K562 (cell line): ENCODE data around the gene ZNF213. TPM values are rescaled to one million over a fixed set of nuclear protein-coding genes. Genes with fewer than 3 reads are reported as not detected.

Source experiments
- BMI1 ChIP-seq: fragments of 150-350 bp; IDR thresholded peaks from 2 replicates; pipeline ENCODE4 v1.6.1; 2014; ENCODE audit warnings: low read length
- FOXJ2 ChIP-seq: fragments of 200-800 bp; sonication (Bioruptor generic); IDR thresholded peaks from 2 replicates; pipeline ENCODE4 v1.6.1; 2016; ENCODE audit warnings: missing genetic modification characterization, missing compliant biosample characterization
- KLF6 ChIP-seq: fragments of 250-450 bp; sonication (Bioruptor Pico); IDR thresholded peaks from 2 replicates; pipeline ENCODE4 v1.4.0; 2020; ENCODE audit warnings: mild to moderate bottlenecking, moderate library complexity, borderline replicate concordance
- MEF2D ChIP-seq: conservative IDR thresholded peaks from 2 replicates; pipeline ENCODE4 v1.6.1; 2016; ENCODE audit warnings: low read depth, missing genetic modification characterization, missing compliant biosample characterization
- NFE2L1 ChIP-seq: fragments of 450-650 bp; IDR thresholded peaks from 2 replicates; pipeline ENCODE4 v1.6.1; 2016; ENCODE audit warnings: missing genetic modification characterization, low read depth, mild to moderate bottlenecking, missing compliant biosample characterization, moderate library complexity, borderline replicate concordance
- RBFOX2 ChIP-seq: fragments of 200-400 bp; formaldehyde crosslinking; IDR thresholded peaks from 2 replicates; pipeline ENCODE4 v1.6.1; 2017; ENCODE audit warnings: low read depth, mild to moderate bottlenecking, low read length, moderate library complexity
- SFPQ ChIP-seq: fragments of 200-400 bp; formaldehyde crosslinking; IDR thresholded peaks from 2 replicates; pipeline ENCODE4 v1.6.1; 2017; ENCODE audit warnings: mild to moderate bottlenecking, low read depth, low read length, moderate library complexity
- STAT5A ChIP-seq: IDR thresholded peaks from 2 replicates; pipeline ENCODE4 v1.6.1; 2012; ENCODE audit warnings: low read length, inconsistent platforms, borderline replicate concordance
- TFAP4 ChIP-seq: sonication (generic); formaldehyde crosslinking; IDR thresholded peaks from 2 replicates; pipeline ENCODE4 v1.8.0; 2022; ENCODE audit warnings: missing genetic modification reagents, mild to moderate bottlenecking, moderate library complexity, borderline replicate concordance
- ZNF253 ChIP-seq: fragments of 250-450 bp; sonication (Bioruptor Pico); conservative IDR thresholded peaks from 2 replicates; pipeline ENCODE4 v1.6.1; 2021; ENCODE audit warnings: mild to moderate bottlenecking
- polyA plus RNA-seq, 8 experiments: library from polyadenylated mRNA; depleted of rRNA in 4 of 8; stranded (reverse) in 5 of 8; unstranded in 3 of 8; fragments of >200 nt; fragmentation: Nextera tagmentation in 2 of 8; fragmentation: Illumina TruSeq in 1 of 8; extraction: Ambion mirVana in 2 of 8; extraction: Trizol in 1 of 8; gene quantifications; 2 replicates each; pipeline versions ENCODE4 v1.2.1 to v1.2.3, GENCODE V29; 2011 to 2014; ENCODE audit warnings: inconsistent platforms in 1 of 8, missing spikeins in 1 of 8
- total RNA-seq, 7 experiments: library from RNA; depleted of rRNA in 6 of 7; stranded (reverse); fragments of >200 nt in 6 of 7; fragmentation: Illumina TruSeq in 2 of 7; extraction: Trizol in 2 of 7; gene quantifications; 2 replicates each; pipeline versions ENCODE4 v1.2.1 to v1.2.3, GENCODE V29; 2011 to 2021; ENCODE audit warnings: low replicate concordance in 1 of 7
- TF ChIP-seq, protein P1 (sequence below): sonication (generic); formaldehyde crosslinking; IDR thresholded peaks from 2 replicates; pipeline ENCODE4 v1.8.0; 2023; ENCODE audit warnings: missing genetic modification reagents, mild to moderate bottlenecking, borderline replicate concordance

ZNF213 gene
- total and polyA plus RNA-seq, 9 of the 15 experiments (the other 6 are each of a cell fraction or from before 2014, with no cell fraction given): 0.49 to 10.0 (median 1.8) TPM

DNA sequence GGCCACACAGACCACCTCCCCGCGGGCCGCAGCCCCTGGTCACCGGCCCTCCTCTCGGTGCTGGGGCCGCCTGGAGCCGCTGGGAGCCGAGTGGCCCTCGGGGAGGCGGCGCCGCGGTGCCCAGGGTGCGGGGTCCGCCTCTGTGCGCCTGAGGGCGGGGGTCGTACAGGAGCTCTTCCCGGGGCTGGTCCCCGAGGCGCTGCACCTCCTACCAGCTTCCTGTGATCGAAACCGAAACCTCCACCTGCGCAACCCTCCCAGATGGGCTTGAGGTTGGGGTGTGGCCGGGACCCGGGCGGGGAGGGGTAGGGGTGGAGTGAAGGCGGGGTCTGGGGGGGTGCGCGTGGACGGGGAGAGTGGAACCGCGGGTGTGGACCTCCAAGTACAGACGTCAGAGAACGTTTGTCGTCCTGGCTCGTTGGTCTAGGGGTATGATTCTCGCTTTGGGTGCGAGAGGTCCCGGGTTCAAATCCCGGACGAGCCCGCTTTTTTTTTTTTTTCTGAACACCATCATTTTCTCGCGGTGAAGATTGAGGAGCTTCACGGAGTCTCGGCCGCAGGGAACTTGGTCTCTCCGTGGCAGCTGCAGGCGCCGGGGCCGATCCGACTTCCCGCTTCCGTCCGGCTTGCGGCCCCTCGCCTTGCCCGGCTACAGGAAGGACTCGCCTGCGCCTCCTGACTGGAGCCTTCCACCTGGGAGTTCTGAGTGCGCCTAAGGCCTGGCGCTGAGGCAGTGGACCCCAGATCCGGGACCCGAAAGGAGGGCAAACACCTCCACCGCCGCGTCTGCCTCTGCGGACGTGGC is 23.9 kb downstream of the ZNF213 start (continued):
- no peak for TF ChIP-seq SFPQ
- TF ChIP-seq RBFOX2: peak; percentile 87
- no peak for TF ChIP-seq KLF6 (CRISPR knock-in tag)
- TF ChIP-seq BMI1: no peak
- no peak for TF ChIP-seq MEF2D (tag)
- TF ChIP-seq ZNF253: no peak
- TF ChIP-seq, protein P1, sequence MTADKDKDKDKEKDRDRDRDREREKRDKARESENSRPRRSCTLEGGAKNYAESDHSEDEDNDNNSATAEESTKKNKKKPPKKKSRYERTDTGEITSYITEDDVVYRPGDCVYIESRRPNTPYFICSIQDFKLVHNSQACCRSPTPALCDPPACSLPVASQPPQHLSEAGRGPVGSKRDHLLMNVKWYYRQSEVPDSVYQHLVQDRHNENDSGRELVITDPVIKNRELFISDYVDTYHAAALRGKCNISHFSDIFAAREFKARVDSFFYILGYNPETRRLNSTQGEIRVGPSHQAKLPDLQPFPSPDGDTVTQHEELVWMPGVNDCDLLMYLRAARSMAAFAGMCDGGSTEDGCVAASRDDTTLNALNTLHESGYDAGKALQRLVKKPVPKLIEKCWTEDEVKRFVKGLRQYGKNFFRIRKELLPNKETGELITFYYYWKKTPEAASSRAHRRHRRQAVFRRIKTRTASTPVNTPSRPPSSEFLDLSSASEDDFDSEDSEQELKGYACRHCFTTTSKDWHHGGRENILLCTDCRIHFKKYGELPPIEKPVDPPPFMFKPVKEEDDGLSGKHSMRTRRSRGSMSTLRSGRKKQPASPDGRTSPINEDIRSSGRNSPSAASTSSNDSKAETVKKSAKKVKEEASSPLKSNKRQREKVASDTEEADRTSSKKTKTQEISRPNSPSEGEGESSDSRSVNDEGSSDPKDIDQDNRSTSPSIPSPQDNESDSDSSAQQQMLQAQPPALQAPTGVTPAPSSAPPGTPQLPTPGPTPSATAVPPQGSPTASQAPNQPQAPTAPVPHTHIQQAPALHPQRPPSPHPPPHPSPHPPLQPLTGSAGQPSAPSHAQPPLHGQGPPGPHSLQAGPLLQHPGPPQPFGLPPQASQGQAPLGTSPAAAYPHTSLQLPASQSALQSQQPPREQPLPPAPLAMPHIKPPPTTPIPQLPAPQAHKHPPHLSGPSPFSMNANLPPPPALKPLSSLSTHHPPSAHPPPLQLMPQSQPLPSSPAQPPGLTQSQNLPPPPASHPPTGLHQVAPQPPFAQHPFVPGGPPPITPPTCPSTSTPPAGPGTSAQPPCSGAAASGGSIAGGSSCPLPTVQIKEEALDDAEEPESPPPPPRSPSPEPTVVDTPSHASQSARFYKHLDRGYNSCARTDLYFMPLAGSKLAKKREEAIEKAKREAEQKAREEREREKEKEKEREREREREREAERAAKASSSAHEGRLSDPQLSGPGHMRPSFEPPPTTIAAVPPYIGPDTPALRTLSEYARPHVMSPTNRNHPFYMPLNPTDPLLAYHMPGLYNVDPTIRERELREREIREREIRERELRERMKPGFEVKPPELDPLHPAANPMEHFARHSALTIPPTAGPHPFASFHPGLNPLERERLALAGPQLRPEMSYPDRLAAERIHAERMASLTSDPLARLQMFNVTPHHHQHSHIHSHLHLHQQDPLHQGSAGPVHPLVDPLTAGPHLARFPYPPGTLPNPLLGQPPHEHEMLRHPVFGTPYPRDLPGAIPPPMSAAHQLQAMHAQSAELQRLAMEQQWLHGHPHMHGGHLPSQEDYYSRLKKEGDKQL (CRISPR knock-in tag): no peak
- TF ChIP-seq FOXJ2 (tag): no peak
- no peak for TF ChIP-seq STAT5A
- TF ChIP-seq TFAP4 (CRISPR knock-in tag): peak; percentile 66
- no peak for TF ChIP-seq NFE2L1 (tag)
